Astrocyte (in vitro differentiated cells and primary cell): ENCODE data around the gene MXRA5.

Experiments
- CTCF ChIP-seq: IDR thresholded peaks from 2 replicates; pipeline ENCODE4 v1.5.1; 2011; ENCODE audit warnings: low read depth, mild to moderate bottlenecking, inconsistent platforms, low read length, moderate library complexity; ENCODE audit not compliant: insufficient read depth
- EZH2 ChIP-seq: IDR thresholded peaks from 2 replicates; pipeline ENCODE4 v1.6.1; 2012; ENCODE audit warnings: mild to moderate bottlenecking, low read length, inconsistent platforms; ENCODE audit not compliant: insufficient read depth

GRCh38 chrX:3312109-3312508 is 34.3 kb downstream of the MXRA5 start:
- no peak for TF ChIP-seq CTCF
- no peak for TF ChIP-seq EZH2
